ENCODE data around the gene JMJD1C. TPM values are rescaled to one million over a fixed set of nuclear protein-coding genes. Genes with fewer than 3 reads are reported as not detected.
"Not testable (repeated sequence)": the region's sequence is repeated elsewhere in the genome, so short reads cannot be mapped to it uniquely, and the experiment has no call there.

The JMJD1C gene
- total RNA-seq, 2 experiments from 2014 or later = 57.4 to 62.2 TPM

- ChIA-PET CTCF (interaction anchor here (1.1 kb wide), 1 partner anchor 14 kb away, joined by 3 read pairs; no protein-coding TSS in a partner anchor), POLR2A (no interaction called here)
- H3K27ac Mint-ChIP-seq = no peak overlapping the region
- no peaks in the 10 kb centered on the region for H3K27me3 Mint-ChIP-seq
- H3K4me1 Mint-ChIP-seq = no peaks in the 10 kb centered on the region
- H3K36me3 Mint-ChIP-seq (ENCODE audit: low read depth) = peaks cover 6% of the 10 kb centered on the region
- H3K4me3 Mint-ChIP-seq = no peak overlapping the region
- peaks cover 2% of the 10 kb centered on the region for H3K9me3 Mint-ChIP-seq
- DNase-seq = no peak
These were observed 151.8 kb downstream of the JMJD1C start for GRCh38 chr10:63314020-63314419.

- H3K4me1 Mint-ChIP-seq = peaks cover 3% of the 10 kb centered on the region
- CTCF ChIA-PET = interaction anchor here (1.1 kb wide), 1 partner anchor 13 kb away, joined by 3 read pairs; no protein-coding TSS in a partner anchor
- POLR2A ChIA-PET = no interaction called here
These were observed 152.6 kb downstream of the JMJD1C start for GRCh38 chr10:63313066-63313717.

GRCh38 chr10:63308628-63309027 is 157.1 kb downstream of the JMJD1C start:
- Mint-ChIP-seq H3K36me3 (ENCODE audit: low read depth) (no peaks in the 10 kb centered on the region), H3K4me1 (peaks cover 3% of the 10 kb centered on the region), H3K9me3 (peaks cover 2% of the 10 kb centered on the region), H3K27ac (no peak overlapping the region), H3K27me3 (no peaks in the 10 kb centered on the region), H3K4me3 (no peak overlapping the region)
- DNase-seq = no peak
- ChIA-PET CTCF (no interaction called here), POLR2A (no interaction called here)

More at GRCh38 chr10:63313066-63313717, 152.6 kb downstream of the JMJD1C start:
- peaks cover 3% of the 10 kb centered on the region for H3K36me3 Mint-ChIP-seq (ENCODE audit: low read depth)
- H3K27me3 Mint-ChIP-seq = no peaks in the 10 kb centered on the region
- no peak overlapping the region for H3K4me3 Mint-ChIP-seq
- no peak overlapping the region for H3K27ac Mint-ChIP-seq
- peaks cover 2% of the 10 kb centered on the region for H3K9me3 Mint-ChIP-seq
- no peak for DNase-seq

- H3K4me1 Mint-ChIP-seq = peaks cover 3% of the 10 kb centered on the region
- CTCF ChIA-PET = interaction anchor here (1.3 to 1.6 kb wide), 2 partner anchors 14 to 25 kb away, joined by 3 read pairs; no protein-coding TSS in a partner anchor
- H3K27me3 Mint-ChIP-seq = no peaks in the 10 kb centered on the region
- H3K4me3 Mint-ChIP-seq = no peak overlapping the region
- POLR2A ChIA-PET = no interaction called here
- H3K9me3 Mint-ChIP-seq = no peaks in the 10 kb centered on the region
- DNase-seq = no peak
- no peak overlapping the region for H3K27ac Mint-ChIP-seq
- H3K36me3 Mint-ChIP-seq (ENCODE audit: low read depth) = no peaks in the 10 kb centered on the region
These were observed 161.6 kb downstream of the JMJD1C start for GRCh38 chr10:63304146-63304545.

GRCh38 chr10:63300801-63301200 is 165.0 kb downstream of the JMJD1C start:
- no peaks in the 10 kb centered on the region for H3K36me3 Mint-ChIP-seq (ENCODE audit: low read depth)
- no peak overlapping the region for H3K4me3 Mint-ChIP-seq
- CTCF ChIA-PET = interaction anchor here (0.5 to 1.1 kb wide), 3 partner anchors 13 to 47 kb away, joined by 3 to 4 read pairs (median 3); no protein-coding TSS in a partner anchor

GRCh38 chr10:63297941-63298340 is 167.8 kb downstream of the JMJD1C start:
- H3K27me3 Mint-ChIP-seq = no peaks in the 10 kb centered on the region
- H3K4me1 Mint-ChIP-seq = no peaks in the 10 kb centered on the region
- H3K36me3 Mint-ChIP-seq (ENCODE audit: low read depth) = no peaks in the 10 kb centered on the region
- CTCF ChIA-PET = no interaction called here
- H3K4me3 Mint-ChIP-seq = no peak overlapping the region
- no peak for DNase-seq
- no peak overlapping the region for H3K27ac Mint-ChIP-seq
- POLR2A ChIA-PET = interaction anchor here (0.6 kb wide), 2 partner anchors 7 to 73 kb away, joined by 4 to 5 read pairs; no protein-coding TSS in a partner anchor
- H3K9me3 Mint-ChIP-seq = no peaks in the 10 kb centered on the region

More at GRCh38 chr10:63300801-63301200, 165.0 kb downstream of the JMJD1C start:
- Mint-ChIP-seq H3K27ac (no peak overlapping the region), H3K27me3 (no peaks in the 10 kb centered on the region), H3K9me3 (no peaks in the 10 kb centered on the region), H3K4me1 (no peaks in the 10 kb centered on the region)
- no peak for DNase-seq
- POLR2A ChIA-PET = no interaction called here

GRCh38 chr10:63294781-63295180 is 171.0 kb downstream of the JMJD1C start:
- Mint-ChIP-seq H3K4me1 (no peaks in the 10 kb centered on the region), H3K36me3 (ENCODE audit: low read depth) (no peaks in the 10 kb centered on the region), H3K4me3 (no peak overlapping the region), H3K9me3 (no peaks in the 10 kb centered on the region), H3K27ac (peak overlapping the region; percentile 54), H3K27me3 (no peaks in the 10 kb centered on the region)
- ChIA-PET CTCF (no interaction called here), POLR2A (no interaction called here)
- no peak for DNase-seq

- POLR2A ChIA-PET; H3K27ac Mint-ChIP-seq; DNase-seq; H3K36me3 Mint-ChIP-seq (ENCODE audit: low read depth); H3K4me3 Mint-ChIP-seq; CTCF ChIA-PET; H3K27me3 Mint-ChIP-seq; H3K9me3 Mint-ChIP-seq; H3K4me1 Mint-ChIP-seq: not testable (repeated sequence)
These were observed 172.9 kb downstream of the JMJD1C start for GRCh38 chr10:63292847-63293246.

GRCh38 chr10:63288170-63288569 is 177.6 kb downstream of the JMJD1C start:
- POLR2A ChIA-PET = no interaction called here
- no peak for DNase-seq
- no peaks in the 10 kb centered on the region for H3K9me3 Mint-ChIP-seq
- CTCF ChIA-PET = no interaction called here
- H3K27me3 Mint-ChIP-seq = no peaks in the 10 kb centered on the region
- H3K4me3 Mint-ChIP-seq = no peak overlapping the region
- H3K27ac Mint-ChIP-seq = no peak overlapping the region
- no peaks in the 10 kb centered on the region for H3K36me3 Mint-ChIP-seq (ENCODE audit: low read depth)
- H3K4me1 Mint-ChIP-seq = peaks cover 7% of the 10 kb centered on the region

GRCh38 chr10:63286754-63287264 is 179.0 kb downstream of the JMJD1C start:
- POLR2A ChIA-PET = no interaction called here
- H3K36me3 Mint-ChIP-seq (ENCODE audit: low read depth) = no peaks in the 10 kb centered on the region

GRCh38 chr10:63286340-63286739 is 179.4 kb downstream of the JMJD1C start:
- no peak for DNase-seq
- ChIA-PET POLR2A (no interaction called here), CTCF (interaction anchor here (1.0 to 1.6 kb wide), 3 partner anchors 10 to 60 kb away, joined by 3 to 4 read pairs (median 3); no protein-coding TSS in a partner anchor)
- H3K9me3 Mint-ChIP-seq = no peaks in the 10 kb centered on the region
- peaks cover 7% of the 10 kb centered on the region for H3K4me1 Mint-ChIP-seq
- H3K36me3 Mint-ChIP-seq (ENCODE audit: low read depth) = no peaks in the 10 kb centered on the region
- no peaks in the 10 kb centered on the region for H3K27me3 Mint-ChIP-seq
- no peak overlapping the region for H3K27ac Mint-ChIP-seq
- H3K4me3 Mint-ChIP-seq = no peak overlapping the region

More at GRCh38 chr10:63286754-63287264, 179.0 kb downstream of the JMJD1C start:
- CTCF ChIA-PET = interaction anchor here (0.6 to 1.6 kb wide), 4 partner anchors 11 to 77 kb away, joined by 3 to 4 read pairs (median 3); no protein-coding TSS in a partner anchor
- Mint-ChIP-seq H3K27ac (no peak overlapping the region), H3K4me3 (no peak overlapping the region), H3K9me3 (no peaks in the 10 kb centered on the region), H3K27me3 (no peaks in the 10 kb centered on the region), H3K4me1 (peaks cover 7% of the 10 kb centered on the region)
- no peak for DNase-seq

GRCh38 chr10:63283901-63284300 is 181.9 kb downstream of the JMJD1C start:
- CTCF ChIA-PET = interaction anchor here (0.5 to 1.0 kb wide), 2 partner anchors 15 to 232 kb away, joined by 3 to 4 read pairs; no protein-coding TSS in a partner anchor
- POLR2A ChIA-PET = not testable (repeated sequence)

GRCh38 chr10:63283093-63283492 is 182.7 kb downstream of the JMJD1C start:
- CTCF ChIA-PET = no interaction called here
- H3K9me3 Mint-ChIP-seq = no peaks in the 10 kb centered on the region
- POLR2A ChIA-PET = no interaction called here

More at GRCh38 chr10:63283901-63284300, 181.9 kb downstream of the JMJD1C start:
- H3K36me3 Mint-ChIP-seq (ENCODE audit: low read depth); H3K4me1 Mint-ChIP-seq; H3K9me3 Mint-ChIP-seq; DNase-seq; H3K27ac Mint-ChIP-seq; H3K27me3 Mint-ChIP-seq; H3K4me3 Mint-ChIP-seq: not testable (repeated sequence)

More at GRCh38 chr10:63283093-63283492, 182.7 kb downstream of the JMJD1C start:
- no peak for DNase-seq
- Mint-ChIP-seq H3K36me3 (ENCODE audit: low read depth) (no peaks in the 10 kb centered on the region), H3K4me1 (peaks cover 7% of the 10 kb centered on the region), H3K4me3 (no peak overlapping the region), H3K27me3 (no peaks in the 10 kb centered on the region), H3K27ac (no peak overlapping the region)

All from activated CD4-positive, alpha-beta T cell treated with anti-CD3 and anti-CD28 coated beads, Interleukin-2, amount 10 ng/mL, durations not matched to agents 7 days and 5 days (primary cell).